ENCODE data around the gene INSIG2. TPM values are rescaled to one million over a fixed set of nuclear protein-coding genes. Genes with fewer than 3 reads are reported as not detected.

INSIG2 gene
- total RNA-seq, 3 donors from 2014 or later: 14.6 to 27.8 (median 14.8) TPM

DNA sequence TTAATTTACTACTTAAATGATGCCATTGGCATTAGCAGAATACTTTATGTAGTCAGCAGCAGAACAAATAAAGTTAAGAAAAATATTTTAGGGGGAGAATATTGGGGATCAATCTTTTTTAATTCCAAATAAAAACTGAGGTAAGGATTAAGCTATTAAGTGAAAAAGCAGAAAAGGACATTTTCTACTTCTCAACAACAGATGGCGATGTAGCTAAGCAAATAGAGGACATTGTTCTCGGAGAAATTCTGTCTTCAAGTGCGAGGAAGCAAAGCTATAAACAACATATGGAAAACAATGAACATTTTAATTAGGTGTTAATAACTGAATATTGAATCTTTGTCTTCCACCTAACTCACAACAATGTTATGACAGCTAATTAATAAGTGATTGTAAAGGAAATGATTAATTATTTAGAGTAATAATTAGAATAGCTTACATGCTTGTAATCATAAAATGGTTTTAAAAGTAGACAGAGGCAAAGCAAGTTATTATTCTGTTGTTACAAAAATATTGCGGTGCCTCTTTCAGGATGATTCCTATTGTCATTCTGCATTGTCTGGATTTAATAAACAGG, 41.5 kb upstream of the INSIG2 start:
- intact Hi-C loops (cut with DNase I, micrococcal nuclease): loop anchor here in 1 of 2 donors (10.0 kb wide), 1 partner anchor 808 kb away; no protein-coding TSS in a partner anchor

DNA sequence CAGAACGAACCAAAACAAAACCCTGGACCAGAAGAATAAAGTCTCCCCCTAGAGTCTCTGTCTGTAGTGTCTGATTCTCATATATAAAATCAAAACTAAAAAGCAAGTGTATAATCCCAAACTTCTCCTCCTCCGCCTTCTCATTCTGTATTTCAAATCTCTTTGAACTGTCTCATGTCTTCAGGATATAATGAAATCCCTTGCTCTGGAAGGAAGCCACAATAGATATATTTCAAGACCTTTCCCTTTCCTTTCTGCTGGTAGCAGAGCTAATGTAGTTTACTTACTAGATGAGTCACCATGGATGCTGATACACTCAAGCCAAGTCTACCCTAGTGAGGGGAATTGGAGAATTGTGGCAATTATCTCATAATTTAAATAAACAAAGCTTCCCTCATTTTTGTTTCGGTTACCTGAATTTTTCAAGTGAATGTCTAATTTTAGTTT, 40.9 kb upstream of the INSIG2 start:
- Histone ChIP-seq H3K4me1 (ENCODE audit: low read depth) (no peaks in the 10 kb centered on the region), H3K9me3 (no peaks in the 10 kb centered on the region), H3K36me3 (ENCODE audit: low read depth) (no peaks in the 10 kb centered on the region), H3K4me3 (no peak overlapping the region)
- intact Hi-C loops (cut with DNase I, micrococcal nuclease): loop anchor here in 1 of 2 donors (10.0 kb wide), 1 partner anchor 807 kb away; no protein-coding TSS in a partner anchor
- ATAC-seq (no peak), DNase-seq (no peak)
- TF ChIP-seq, protein P1, sequence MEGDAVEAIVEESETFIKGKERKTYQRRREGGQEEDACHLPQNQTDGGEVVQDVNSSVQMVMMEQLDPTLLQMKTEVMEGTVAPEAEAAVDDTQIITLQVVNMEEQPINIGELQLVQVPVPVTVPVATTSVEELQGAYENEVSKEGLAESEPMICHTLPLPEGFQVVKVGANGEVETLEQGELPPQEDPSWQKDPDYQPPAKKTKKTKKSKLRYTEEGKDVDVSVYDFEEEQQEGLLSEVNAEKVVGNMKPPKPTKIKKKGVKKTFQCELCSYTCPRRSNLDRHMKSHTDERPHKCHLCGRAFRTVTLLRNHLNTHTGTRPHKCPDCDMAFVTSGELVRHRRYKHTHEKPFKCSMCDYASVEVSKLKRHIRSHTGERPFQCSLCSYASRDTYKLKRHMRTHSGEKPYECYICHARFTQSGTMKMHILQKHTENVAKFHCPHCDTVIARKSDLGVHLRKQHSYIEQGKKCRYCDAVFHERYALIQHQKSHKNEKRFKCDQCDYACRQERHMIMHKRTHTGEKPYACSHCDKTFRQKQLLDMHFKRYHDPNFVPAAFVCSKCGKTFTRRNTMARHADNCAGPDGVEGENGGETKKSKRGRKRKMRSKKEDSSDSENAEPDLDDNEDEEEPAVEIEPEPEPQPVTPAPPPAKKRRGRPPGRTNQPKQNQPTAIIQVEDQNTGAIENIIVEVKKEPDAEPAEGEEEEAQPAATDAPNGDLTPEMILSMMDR (IDR thresholded peaks at IDR 0.05): no peak

More for the DNA sequence above, 41.5 kb upstream of the INSIG2 start:
- no peaks in the 10 kb centered on the region for H3K9me3 ChIP-seq
- H3K36me3 ChIP-seq (ENCODE audit: low read depth): no peaks in the 10 kb centered on the region
- TF ChIP-seq, protein P1 (IDR thresholded peaks at IDR 0.05): no peak
- H3K4me1 ChIP-seq (ENCODE audit: low read depth): no peaks in the 10 kb centered on the region
- DNase-seq (no peak), ATAC-seq (no peak)
- no peak overlapping the region for H3K4me3 ChIP-seq

DNA sequence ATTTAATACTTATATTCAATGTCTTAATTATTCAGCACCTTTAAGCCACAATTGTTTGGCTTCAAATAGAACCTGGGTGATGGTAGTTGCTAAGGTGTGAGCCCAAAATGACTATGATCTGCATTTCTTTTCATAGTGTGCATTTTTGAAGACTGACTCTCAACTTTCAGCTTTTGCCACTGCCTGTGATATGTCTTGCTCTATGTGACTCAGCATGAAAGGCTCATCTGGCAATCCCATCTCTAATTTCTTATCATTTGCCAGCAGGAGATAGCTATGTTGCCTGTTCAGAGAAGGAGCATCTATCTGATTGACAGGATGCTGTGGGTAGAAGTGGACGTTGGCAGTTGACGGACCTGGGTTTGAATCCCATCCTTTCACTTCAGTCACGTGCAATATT, 39.9 kb upstream of the INSIG2 start:
- H3K4me3 ChIP-seq: no peak overlapping the region
- H3K9me3 ChIP-seq: no peaks in the 10 kb centered on the region
- no peaks in the 10 kb centered on the region for H3K4me1 ChIP-seq (ENCODE audit: low read depth)
- DNase-seq: no peak
- TF ChIP-seq, protein P1 (IDR thresholded peaks at IDR 0.05): no peak
- H3K36me3 ChIP-seq (ENCODE audit: low read depth): no peaks in the 10 kb centered on the region
- ATAC-seq: no peak
- intact Hi-C loops (cut with DNase I, micrococcal nuclease): loop anchor here in 1 of 2 donors (10.0 kb wide), 1 partner anchor 806 kb away; no protein-coding TSS in a partner anchor

- TF ChIP-seq, protein P1 (IDR thresholded peaks at IDR 0.05): no peak
- Histone ChIP-seq H3K36me3 (ENCODE audit: low read depth) (no peaks in the 10 kb centered on the region), H3K4me1 (ENCODE audit: low read depth) (no peaks in the 10 kb centered on the region), H3K9me3 (no peaks in the 10 kb centered on the region), H3K4me3 (no peak overlapping the region)
- DNase-seq (no peak), ATAC-seq (no peak)
- intact Hi-C loops (cut with DNase I, micrococcal nuclease): loop anchor here in 1 of 2 donors (10.0 kb wide), 1 partner anchor 806 kb away; no protein-coding TSS in a partner anchor
Measured at GRCh38 chr2:118049140-118049815, 39.0 kb upstream of the INSIG2 start.

DNA sequence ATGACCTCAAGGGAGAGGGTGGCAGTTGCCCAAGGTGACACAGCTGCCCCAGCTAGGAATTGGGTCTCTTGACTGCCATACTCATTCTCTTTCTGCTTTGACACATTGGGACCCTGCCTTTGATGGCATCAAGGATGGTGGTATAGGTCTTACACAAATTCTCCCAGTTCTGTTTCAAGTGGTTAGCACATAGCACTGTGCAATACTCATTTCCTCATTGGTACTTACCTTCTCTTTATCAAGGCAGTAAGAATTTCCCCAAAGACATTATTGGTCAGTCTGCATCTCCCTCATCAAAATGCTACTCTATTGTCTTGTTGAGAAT, 38.5 kb upstream of the INSIG2 start:
- DNase-seq: no peak
- ATAC-seq: no peak
- intact Hi-C loops (cut with DNase I, micrococcal nuclease): loop anchor here in 1 of 2 donors (10.0 kb wide), 1 partner anchor 805 kb away; no protein-coding TSS in a partner anchor

More for the DNA sequence above, 38.5 kb upstream of the INSIG2 start:
- Histone ChIP-seq H3K4me1 (ENCODE audit: low read depth) (no peaks in the 10 kb centered on the region), H3K36me3 (ENCODE audit: low read depth) (no peaks in the 10 kb centered on the region), H3K9me3 (no peaks in the 10 kb centered on the region), H3K4me3 (no peak overlapping the region)
- TF ChIP-seq, protein P1 (IDR thresholded peaks at IDR 0.05): no peak
